Brain microvascular endothelial cell (primary cell): ENCODE measurements around the gene GOSR1.
"Not testable (repeated sequence)": the region's sequence is repeated elsewhere in the genome, so short reads cannot be mapped to it uniquely, and the experiment has no call there.

Experiments used
- DNase-seq: peaks from one replicate; pipeline ENCODE4 v3.0.0-alpha.2; 2020
- H3K27ac ChIP-seq: fragments of 250-450 bp; sonication (Bioruptor Pico); 2 replicates; pipeline ENCODE4 v1.5.1; 2020; ENCODE audit warnings: mild to moderate bottlenecking, moderate library complexity
- H3K27me3 ChIP-seq: fragments of 250-450 bp; sonication (Bioruptor Pico); replicated peaks from 2 replicates; pipeline ENCODE4 v1.5.1; 2020; ENCODE audit warnings: mild to moderate bottlenecking
- H3K36me3 ChIP-seq: fragments of 250-450 bp; sonication (Bioruptor Pico); replicated peaks from 2 replicates; pipeline ENCODE4 v1.5.1; 2020; ENCODE audit warnings: mild to moderate bottlenecking
- H3K4me3 ChIP-seq: 2 replicates; pipeline ENCODE4 v1.5.1; 2011; ENCODE audit warnings: low read depth, mild to moderate bottlenecking, control low read depth, low read length, moderate library complexity
- in situ Hi-C: cut with HindIII; loops from 2 replicates; pipeline ENCODE4 v1.10.0; 2017; ENCODE audit warnings: low sequenced_read_pairs, low pct_ligation_motif_present
- TF ChIP-seq, protein P1 (sequence below): IDR thresholded peaks from 2 replicates; pipeline ENCODE4 v1.5.1; 2011; ENCODE audit warnings: low read depth, mild to moderate bottlenecking, moderate library complexity, low read length, control low read depth, inconsistent platforms; ENCODE audit errors: missing control alignments

Gene GOSR1

GRCh38 chr17:30449480-30449879, 27.7 kb upstream of the GOSR1 start:
- DNase-seq: no peak
- TF ChIP-seq, protein P1, sequence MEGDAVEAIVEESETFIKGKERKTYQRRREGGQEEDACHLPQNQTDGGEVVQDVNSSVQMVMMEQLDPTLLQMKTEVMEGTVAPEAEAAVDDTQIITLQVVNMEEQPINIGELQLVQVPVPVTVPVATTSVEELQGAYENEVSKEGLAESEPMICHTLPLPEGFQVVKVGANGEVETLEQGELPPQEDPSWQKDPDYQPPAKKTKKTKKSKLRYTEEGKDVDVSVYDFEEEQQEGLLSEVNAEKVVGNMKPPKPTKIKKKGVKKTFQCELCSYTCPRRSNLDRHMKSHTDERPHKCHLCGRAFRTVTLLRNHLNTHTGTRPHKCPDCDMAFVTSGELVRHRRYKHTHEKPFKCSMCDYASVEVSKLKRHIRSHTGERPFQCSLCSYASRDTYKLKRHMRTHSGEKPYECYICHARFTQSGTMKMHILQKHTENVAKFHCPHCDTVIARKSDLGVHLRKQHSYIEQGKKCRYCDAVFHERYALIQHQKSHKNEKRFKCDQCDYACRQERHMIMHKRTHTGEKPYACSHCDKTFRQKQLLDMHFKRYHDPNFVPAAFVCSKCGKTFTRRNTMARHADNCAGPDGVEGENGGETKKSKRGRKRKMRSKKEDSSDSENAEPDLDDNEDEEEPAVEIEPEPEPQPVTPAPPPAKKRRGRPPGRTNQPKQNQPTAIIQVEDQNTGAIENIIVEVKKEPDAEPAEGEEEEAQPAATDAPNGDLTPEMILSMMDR: no peak
- Histone ChIP-seq H3K36me3 (no peaks in the 10 kb centered on the region), H3K4me3 (no peak overlapping the region), H3K27me3 (no peaks in the 10 kb centered on the region), H3K27ac (no peak overlapping the region)
- in situ Hi-C loops: no loop called here

DNA sequence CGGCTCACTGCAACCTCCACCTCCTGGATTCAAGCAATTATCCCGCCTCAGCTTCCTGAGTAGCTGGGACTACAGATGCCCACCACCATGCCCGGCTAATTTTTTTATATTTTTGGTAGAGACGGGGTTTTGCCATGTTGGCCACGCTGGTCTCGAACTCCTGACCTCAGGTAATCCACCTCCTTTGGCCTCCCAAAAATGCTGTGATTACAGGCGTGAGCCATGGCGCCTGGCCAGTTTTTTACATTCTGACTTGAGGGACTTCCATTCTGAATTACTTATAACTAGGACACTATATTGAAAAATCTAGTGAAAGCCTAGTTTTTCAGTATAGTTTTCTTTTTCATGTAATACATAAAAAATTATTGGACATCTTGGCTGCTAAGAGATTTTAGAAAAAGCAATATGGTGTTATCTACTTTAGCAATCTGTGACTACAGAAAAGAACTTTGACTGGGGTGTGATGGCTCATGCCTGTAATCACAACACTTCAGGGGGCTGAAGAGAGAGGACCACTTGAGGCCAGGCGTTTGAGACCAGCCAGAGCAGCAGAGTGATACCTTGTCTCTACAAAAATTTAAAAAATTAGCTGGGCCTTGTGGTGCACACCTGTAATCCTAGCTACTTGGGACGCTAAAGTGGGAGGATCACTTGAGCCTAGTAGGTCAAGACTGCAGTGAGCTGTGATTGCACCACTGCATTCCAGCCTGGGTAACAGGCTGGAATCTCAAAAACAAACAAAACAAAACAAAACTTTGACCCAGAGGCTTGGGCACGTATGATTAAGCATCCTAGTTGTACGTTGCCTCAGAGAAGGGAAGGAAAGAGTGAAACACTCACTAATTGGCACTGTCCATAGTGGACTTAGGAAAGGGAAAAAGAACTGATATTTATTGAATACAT, 26.8 kb upstream of the GOSR1 start:
- Histone ChIP-seq H3K4me3 (no peak overlapping the region), H3K36me3 (no peaks in the 10 kb centered on the region), H3K27me3 (no peaks in the 10 kb centered on the region), H3K27ac (no peak overlapping the region)
- DNase-seq: peak; percentile 18
- TF ChIP-seq, protein P1: no peak
- in situ Hi-C loops: no loop called here

DNA sequence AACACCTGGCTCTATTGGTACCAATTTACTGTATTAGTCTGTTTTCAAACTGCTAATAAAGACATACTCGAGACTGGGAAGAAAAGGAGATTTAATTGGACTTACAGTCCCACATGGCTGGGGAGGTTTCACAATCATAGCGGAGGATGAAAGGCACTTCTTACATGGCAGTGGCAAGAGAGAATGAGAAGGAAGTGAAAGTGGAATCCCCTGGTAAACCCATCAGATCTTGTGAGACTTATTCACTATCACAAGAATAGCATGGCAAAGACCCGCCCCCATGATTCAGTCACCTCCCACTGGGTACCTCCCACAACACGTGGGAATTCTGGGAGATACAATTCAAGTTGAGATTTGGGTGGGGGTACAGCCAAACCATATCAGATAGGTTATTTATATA, 22.6 kb upstream of the GOSR1 start:
- H3K36me3 ChIP-seq: peaks cover 4% of the 10 kb centered on the region
- H3K4me3 ChIP-seq: no peak overlapping the region
- TF ChIP-seq, protein P1: no peak
- DNase-seq: no peak
- no peak overlapping the region for H3K27ac ChIP-seq
- in situ Hi-C loops: no loop called here
- H3K27me3 ChIP-seq: no peaks in the 10 kb centered on the region

- in situ Hi-C loops: no loop called here
- no peak overlapping the region for H3K27ac ChIP-seq
- TF ChIP-seq, protein P1: no peak
- no peak overlapping the region for H3K4me3 ChIP-seq
- DNase-seq: no peak
- H3K36me3 ChIP-seq: peaks cover 12% of the 10 kb centered on the region
- no peaks in the 10 kb centered on the region for H3K27me3 ChIP-seq
These were observed 18.8 kb upstream of the GOSR1 start for GRCh38 chr17:30458371-30458770.

GRCh38 chr17:30458797-30459413, 18.3 kb upstream of the GOSR1 start:
- H3K36me3 ChIP-seq: peaks cover 12% of the 10 kb centered on the region
- H3K4me3 ChIP-seq, H3K27me3 ChIP-seq, DNase-seq, in situ Hi-C loops, H3K27ac ChIP-seq: not testable (repeated sequence)

- in situ Hi-C loops: no loop called here
- Histone ChIP-seq H3K4me3 (no peak overlapping the region), H3K27me3 (no peaks in the 10 kb centered on the region)
These were observed 8.7 kb upstream of the GOSR1 start for GRCh38 chr17:30468465-30468864.

More at GRCh38 chr17:30468465-30468864, 8.7 kb upstream of the GOSR1 start:
- Histone ChIP-seq H3K36me3 (peaks cover 3% of the 10 kb centered on the region), H3K27ac (no peak overlapping the region)
- TF ChIP-seq, protein P1: no peak
- no peak for DNase-seq
